ENCODE results near the gene HPSE. TPM values are rescaled to one million over a fixed set of nuclear protein-coding genes. Genes with fewer than 3 reads are reported as not detected.

HPSE gene
- total and polyA plus RNA-seq, 2 donors (not counting 3 experiments of a cell fraction or from before 2014, with no cell fraction given), result 3.5 to 7.0 TPM

DNA sequence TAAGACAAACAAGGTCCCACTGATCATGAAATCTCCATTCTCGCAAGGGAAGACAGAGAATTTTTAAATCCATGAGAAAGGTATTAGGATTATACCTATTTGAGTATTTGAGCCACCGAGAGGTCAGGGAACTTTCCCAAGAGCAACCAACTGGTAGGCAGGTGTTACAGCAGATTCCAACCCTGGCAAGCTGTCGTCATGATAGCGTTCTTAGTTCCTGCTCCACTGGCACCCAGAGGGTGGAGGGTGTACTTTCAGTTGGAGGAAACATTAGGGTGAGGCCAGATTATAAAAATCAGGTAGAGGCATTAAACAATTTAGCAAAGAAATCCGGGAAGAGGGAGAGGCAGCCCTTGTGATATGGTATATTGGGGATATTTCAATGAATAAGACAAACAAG is 73.3 kb downstream of the HPSE start:
- no peak for FAIRE-seq
- H3K4me1 ChIP-seq (ENCODE audit: control insufficient read depth, extremely low read depth, insufficient read depth, low read length), result peaks cover 24% of the 10 kb centered on the region
- no TSS peak for BruUV-seq (replicated peaks)
- TF ChIP-seq MYC (IDR thresholded peaks at IDR 0.05; ENCODE audit: low read depth, low read length) (no peak), MAX (IDR thresholded peaks at IDR 0.05; ENCODE audit: insufficient read depth, insufficient read length) (no peak)
- POLR2A ChIA-PET, result no interaction called here
- H3K36me3 ChIP-seq (ENCODE audit: control insufficient read depth in 2 of 2, extremely low read depth in 1 of 2, insufficient read depth in 2 of 2, low read length in 2 of 2), result no peaks in the 10 kb centered on the region
- H3K4me3 ChIP-seq (replicated peaks in 1 of 3; ENCODE audit: insufficient read depth in 1 of 3, low read depth in 1 of 3, low read length in 3 of 3), result no peak overlapping the region
- DNase-seq (ENCODE audit: low read depth, low spot score), result no peak
- no peaks in the 10 kb centered on the region for H3K9me1 ChIP-seq (replicated peaks; ENCODE audit: control insufficient read depth, extremely low read depth, insufficient read depth, low read length)
- H3K27me3 ChIP-seq (ENCODE audit: control insufficient read depth in 2 of 2, insufficient read depth in 2 of 2, low read length in 2 of 2), result no peaks in the 10 kb centered on the region
- H3K4me2 ChIP-seq (ENCODE audit: insufficient read depth, low read length), result no peak overlapping the region
- H3K27ac ChIP-seq (ENCODE audit: insufficient read depth, low read depth, low read length), result no peak overlapping the region
- H3K9ac ChIP-seq (replicated peaks; ENCODE audit: extremely low read depth, insufficient read depth, low read length), result no peak overlapping the region
- intact Hi-C loops (cut with micrococcal nuclease), result loop anchor here (5.0 kb wide), 1 partner anchor 799 kb away; no protein-coding TSS in a partner anchor
- CTCF ChIA-PET, result interaction anchor here (1.2 to 8.4 kb wide), 18 partner anchors 10 to 799 kb away, joined by 3 to 125 read pairs (median 10); partner anchors contain the start of genes COPS4, COQ2 and LIN54
- dilution Hi-C loops (cut with MboI; ENCODE audit: extremely low pct_ligation_motif_present, low sequenced_read_pairs), result no loop called here
- H3K9me3 ChIP-seq (replicated peaks; ENCODE audit: control insufficient read depth, insufficient read depth, low read length), result no peaks in the 10 kb centered on the region
- H2AFZ ChIP-seq (ENCODE audit: low read depth, low read length), result no peak overlapping the region
- H3K79me2 ChIP-seq (ENCODE audit: control insufficient read depth, insufficient read depth, low read length), result no peaks in the 10 kb centered on the region
- no peaks in the 10 kb centered on the region for H4K20me1 ChIP-seq (replicated peaks; ENCODE audit: control insufficient read depth, extremely low read depth, insufficient read depth, low read length)

- Histone ChIP-seq H3K9me3 (replicated peaks; ENCODE audit: control insufficient read depth, insufficient read depth, low read length) (no peaks in the 10 kb centered on the region), H3K4me2 (ENCODE audit: insufficient read depth, low read length) (no peak overlapping the region), H3K4me1 (ENCODE audit: control insufficient read depth, extremely low read depth, insufficient read depth, low read length) (peaks cover 39% of the 10 kb centered on the region), H3K79me2 (ENCODE audit: control insufficient read depth, insufficient read depth, low read length) (no peaks in the 10 kb centered on the region), H3K36me3 (ENCODE audit: control insufficient read depth in 2 of 2, extremely low read depth in 1 of 2, insufficient read depth in 2 of 2, low read length in 2 of 2) (no peaks in the 10 kb centered on the region), H4K20me1 (replicated peaks; ENCODE audit: control insufficient read depth, extremely low read depth, insufficient read depth, low read length) (no peaks in the 10 kb centered on the region), H2AFZ (ENCODE audit: low read depth, low read length) (no peak overlapping the region), H3K9me1 (replicated peaks; ENCODE audit: control insufficient read depth, extremely low read depth, insufficient read depth, low read length) (no peaks in the 10 kb centered on the region), H3K9ac (replicated peaks; ENCODE audit: extremely low read depth, insufficient read depth, low read length) (no peak overlapping the region), H3K4me3 (replicated peaks in 1 of 3; ENCODE audit: insufficient read depth in 1 of 3, low read depth in 1 of 3, low read length in 3 of 3) (no peak overlapping the region), H3K27me3 (ENCODE audit: control insufficient read depth in 2 of 2, insufficient read depth in 2 of 2, low read length in 2 of 2) (no peaks in the 10 kb centered on the region), H3K27ac (ENCODE audit: insufficient read depth, low read depth, low read length) (no peak overlapping the region)
- CTCF ChIA-PET, result interaction anchor here (0.9 to 8.4 kb wide), 11 partner anchors 9 to 794 kb away, joined by 3 to 125 read pairs (median 8); partner anchors contain the start of gene COPS4
- TF ChIP-seq, protein P1, sequence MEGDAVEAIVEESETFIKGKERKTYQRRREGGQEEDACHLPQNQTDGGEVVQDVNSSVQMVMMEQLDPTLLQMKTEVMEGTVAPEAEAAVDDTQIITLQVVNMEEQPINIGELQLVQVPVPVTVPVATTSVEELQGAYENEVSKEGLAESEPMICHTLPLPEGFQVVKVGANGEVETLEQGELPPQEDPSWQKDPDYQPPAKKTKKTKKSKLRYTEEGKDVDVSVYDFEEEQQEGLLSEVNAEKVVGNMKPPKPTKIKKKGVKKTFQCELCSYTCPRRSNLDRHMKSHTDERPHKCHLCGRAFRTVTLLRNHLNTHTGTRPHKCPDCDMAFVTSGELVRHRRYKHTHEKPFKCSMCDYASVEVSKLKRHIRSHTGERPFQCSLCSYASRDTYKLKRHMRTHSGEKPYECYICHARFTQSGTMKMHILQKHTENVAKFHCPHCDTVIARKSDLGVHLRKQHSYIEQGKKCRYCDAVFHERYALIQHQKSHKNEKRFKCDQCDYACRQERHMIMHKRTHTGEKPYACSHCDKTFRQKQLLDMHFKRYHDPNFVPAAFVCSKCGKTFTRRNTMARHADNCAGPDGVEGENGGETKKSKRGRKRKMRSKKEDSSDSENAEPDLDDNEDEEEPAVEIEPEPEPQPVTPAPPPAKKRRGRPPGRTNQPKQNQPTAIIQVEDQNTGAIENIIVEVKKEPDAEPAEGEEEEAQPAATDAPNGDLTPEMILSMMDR (IDR thresholded peaks at IDR 0.05; ENCODE audit: extremely low read depth in 1 of 2, insufficient read depth in 1 of 2, low read depth in 1 of 2, low read length in 2 of 2), result no peak
- TF ChIP-seq FOS (IDR thresholded peaks at IDR 0.05; ENCODE audit: borderline replicate concordance, insufficient read depth, low read length) (no peak), POLR2AphosphoS5 (IDR thresholded peaks at IDR 0.05; ENCODE audit: insufficient read depth, low read depth, low read length) (no peak), POLR2A (IDR thresholded peaks at IDR 0.05; ENCODE audit: low read depth, low read length) (no peak), JUN (IDR thresholded peaks at IDR 0.05; ENCODE audit: borderline replicate concordance, insufficient read depth, insufficient read length, low read depth) (no peak), MYC (IDR thresholded peaks at IDR 0.05; ENCODE audit: low read depth, low read length) (no peak), GATA2 (IDR thresholded peaks at IDR 0.05; ENCODE audit: insufficient read depth, insufficient read length, low read depth, low read length) (no peak), EZH2 (IDR thresholded peaks at IDR 0.05; ENCODE audit: borderline replicate concordance, low read depth, low read length, severe bottlenecking) (no peak), MAX (IDR thresholded peaks at IDR 0.05; ENCODE audit: insufficient read depth, insufficient read length) (no peak)
- no peak for FAIRE-seq
- dilution Hi-C loops (cut with MboI; ENCODE audit: extremely low pct_ligation_motif_present, low sequenced_read_pairs), result no loop called here
- POLR2A ChIA-PET, result interaction anchor here (1.3 kb wide), 1 partner anchor 186 kb away, joined by 5 read pairs; no protein-coding TSS in a partner anchor
- intact Hi-C loops (cut with micrococcal nuclease), result loop anchor here (10.0 kb wide), 1 partner anchor 465 kb away; the partner anchor contains the start of gene SCD5
- BruUV-seq (replicated peaks), result no TSS peak
- DNase-seq (ENCODE audit: low read depth, low spot score), result no peak
Observed at GRCh38 chr4:83259586-83259985, 75.1 kb downstream of the HPSE start.
